Ovary (tissue), 9 donors: ENCODE measurements around the gene GHRL. TPM values are rescaled to one million over a fixed set of nuclear protein-coding genes. Genes with fewer than 3 reads are reported as not detected.

Experiments
- DNase-seq, 5 donors: peaks; one replicate each; pipeline ENCODE4 v3.0.0-alpha.2; 2019 to 2020
- H3K27ac ChIP-seq, 2 donors: fragments of 200-600 bp; one replicate each; pipeline versions ENCODE4 v1.5.1 to v1.8.0; 2019 to 2022
- H3K27me3 ChIP-seq: fragments of 200-600 bp; one replicate; pipeline ENCODE4 v1.8.0; 2022
- H3K36me3 ChIP-seq: fragments of 200-600 bp; sonication (generic); one replicate; pipeline ENCODE4 v1.5.1; 2019
- H3K4me1 ChIP-seq: one replicate; pipeline ENCODE4 v1.8.1; 2013; ENCODE audit warnings: mild to moderate bottlenecking, moderate library complexity; ENCODE audit not compliant: insufficient read depth
- H3K4me3 ChIP-seq: fragments of 200-600 bp; sonication (generic); one replicate; pipeline ENCODE4 v1.5.1; 2017
- H3K9me3 ChIP-seq, 2 donors: fragments of 200-600 bp in 1 of 2; sonication (generic) in 1 of 2; one replicate each; pipeline versions ENCODE4 v1.5.1 to v1.8.1; 2013 to 2019; ENCODE audit warnings: mild to moderate bottlenecking in 1 of 2, moderate library complexity in 1 of 2
- CTCF ChIP-seq, 3 donors: fragments of 450-650 bp in 2 of 3; fragments of 200-600 bp in 1 of 3; IDR thresholded peaks; one replicate each; pipeline versions ENCODE4 v1.5.1 to v1.8.0; 2016 to 2022; ENCODE audit warnings: antibody characterized with exemption in 3 of 3, mild to moderate bottlenecking in 1 of 3
- EP300 ChIP-seq: sonication (generic); formaldehyde crosslinking; IDR thresholded peaks from one replicate; pipeline ENCODE4 v1.6.1; 2017; ENCODE audit warnings: antibody characterized with exemption
- POLR2A ChIP-seq: fragments of 450-650 bp; IDR thresholded peaks from one replicate; pipeline ENCODE4 v1.6.1; 2017; ENCODE audit warnings: antibody characterized with exemption, mild to moderate bottlenecking, moderate library complexity
- WGBS, 3 donors: extraction: QIAGEN DNeasy Blood & Tissue Kit in 1 of 3; methylation state at CpG; one replicate each; pipeline versions ENCODE4 v1.1.5 to v1.1.7; 2013 to 2017; 5-methylcytosine and 5-hydroxymethylcytosine counted together
- intact Hi-C, 4 donors: fragments of 100-400 bp; cut with DNase I; formaldehyde crosslinking; loops; one replicate each; pipeline versions ENCODE4 v1.11.0 to v1.15.1; 2022 to 2023
- polyA plus RNA-seq, 2 donors: library from polyadenylated mRNA; stranded (reverse); fragments of 200-250 nt in 1 of 2; fragments of 350-450 nt in 1 of 2; fragmentation: Illumina TruSeq in 1 of 2; extraction: RNeasy Lipid Tissue Mini Kit (QIAGEN cat#74804) in 1 of 2; gene quantifications; one replicate each; pipeline ENCODE4 v1.2.3, GENCODE V29; 2013 to 2014
- total RNA-seq, 7 donors: library from RNA; depleted of rRNA in 2 of 7; stranded (reverse); fragments of >200 nt in 2 of 7; fragmentation: NEBNext Ultra II Directional in 3 of 7; extraction: Animal tissue kit (Norgen Biotek cat#: 25700) in 3 of 7; gene quantifications; one replicate each; pipeline versions ENCODE4 v1.1.0 to v1.2.4, GENCODE V29; 2016 to 2023
- donor health status: DM: no; HTN: no; CAD: no; lungs with moderate emphysema.
- donor health status: DM: no; HTN: no; CAD: no.
- donor health status: Bipolar disorder and iron deficiency.
- donor health status: DM: yes; HTN: yes; CAD: no.
- donor health status: DM: no; HTN: no; CAD: no.
- donor health status: DM: yes; HTN: yes; CAD: no.

GHRL gene
- total and polyA plus RNA-seq, 9 donors, result 0.23 to 2.4 (median 1.6) TPM

- no peaks in the 10 kb centered on the region for H3K9me3 ChIP-seq
- 76 to 81% (median 80%) methylated on average over 8 of the region's 8 CpGs for WGBS, 3 donors
- no peak overlapping the region for H3K4me3 ChIP-seq
- no peaks in the 10 kb centered on the region for H3K4me1 ChIP-seq
- H3K36me3 ChIP-seq, result no peaks in the 10 kb centered on the region
- TF ChIP-seq EP300 (no peak), POLR2A (no peak), CTCF (IDR thresholded peaks at IDR 0.05) (no peak)
- H3K27me3 ChIP-seq, result no peaks in the 10 kb centered on the region
- intact Hi-C loops, result no loop called here
- H3K27ac ChIP-seq, result no peak overlapping the region
- no peak for DNase-seq
Observed at GRCh38 chr3:10339376-10339955, 46.7 kb upstream of the GHRL start.

GRCh38 chr3:10338591-10339353 is 46.0 kb upstream of the GHRL start:
- Histone ChIP-seq H3K36me3 (no peaks in the 10 kb centered on the region), H3K4me1 (no peaks in the 10 kb centered on the region), H3K9me3 (no peaks in the 10 kb centered on the region), H3K27ac (no peak overlapping the region), H3K27me3 (no peaks in the 10 kb centered on the region), H3K4me3 (no peak overlapping the region)
- TF ChIP-seq CTCF (IDR thresholded peaks at IDR 0.05) (no peak), POLR2A (no peak), EP300 (no peak)
- 78 to 80% (median 79%) methylated on average over 12 of the region's 12 CpGs for WGBS, 3 donors
- no peak for DNase-seq
- intact Hi-C loops, result no loop called here

GRCh38 chr3:10338164-10338470 is 45.4 kb upstream of the GHRL start:
- Histone ChIP-seq H3K27ac (no peak overlapping the region), H3K36me3 (no peaks in the 10 kb centered on the region), H3K4me1 (no peaks in the 10 kb centered on the region), H3K4me3 (no peak overlapping the region), H3K9me3 (no peaks in the 10 kb centered on the region), H3K27me3 (no peaks in the 10 kb centered on the region)
- DNase-seq, result no peak
- TF ChIP-seq EP300 (no peak), POLR2A (no peak), CTCF (IDR thresholded peaks at IDR 0.05) (no peak)
- intact Hi-C loops, result no loop called here
- 68% methylated on average over 16 of the region's 16 CpGs for WGBS, 3 donors

GRCh38 chr3:10337323-10338163 is 44.8 kb upstream of the GHRL start:
- Histone ChIP-seq H3K4me1 (no peaks in the 10 kb centered on the region), H3K9me3 (no peaks in the 10 kb centered on the region), H3K4me3 (no peak overlapping the region), H3K27ac (no peak overlapping the region), H3K27me3 (no peaks in the 10 kb centered on the region), H3K36me3 (no peaks in the 10 kb centered on the region)
- intact Hi-C loops, result no loop called here
- WGBS, 3 donors, result 70 to 76% (median 70%) methylated on average over 18 to 20 of the region's 20 CpGs
- DNase-seq, result no peak
- TF ChIP-seq POLR2A (no peak), EP300 (no peak), CTCF (IDR thresholded peaks at IDR 0.05) (no peak)
